Activated naive CD8-positive, alpha-beta T cell treated with anti-CD3 and anti-CD28 coated beads, Interleukin-2, amount 50 U/mL, for 24 hours (primary cell): Measurements from ENCODE around the gene OTULINL.
"Not testable (repeated sequence)": the region's sequence is repeated elsewhere in the genome, so short reads cannot be mapped to it uniquely, and the experiment has no call there.

Experiments
- ATAC-seq: fragments of 150-1000 bp; cut with Tn5 transposase; one replicate; pipeline ENCODE4 v1.10.0; 2021
- DNase-seq: peaks from one replicate; pipeline ENCODE4 v3.0.0; 2021
- H3K27ac Mint-ChIP-seq: one replicate; pipeline ENCODE4 v1.8.0; 2021; ENCODE audit warnings: mild to moderate bottlenecking, mixed read lengths
- H3K27me3 Mint-ChIP-seq: one replicate; pipeline ENCODE4 v1.8.0; 2021; ENCODE audit warnings: mixed read lengths
- H3K36me3 Mint-ChIP-seq: one replicate; pipeline ENCODE4 v1.8.0; 2021; ENCODE audit warnings: low read depth, mixed read lengths
- H3K4me1 Mint-ChIP-seq: one replicate; pipeline ENCODE4 v1.8.0; 2021; ENCODE audit warnings: mixed read lengths
- H3K4me3 Mint-ChIP-seq: one replicate; pipeline ENCODE4 v1.8.0; 2021; ENCODE audit warnings: mild to moderate bottlenecking, moderate library complexity, mixed read lengths
- H3K9me3 Mint-ChIP-seq: one replicate; pipeline ENCODE4 v1.8.0; 2021; ENCODE audit warnings: mixed read lengths

The OTULINL gene

GRCh38 chr5:14581106-14581890, at the start of gene OTULINL:
OTULINL (plus strand) TSS chr5:14581792; CDS start chr5:14581895, 103 bp downstream.
- Mint-ChIP-seq H3K4me3 (peak within 1 kb of the TSS; percentile 77), H3K36me3 (no peaks in the 10 kb centered on the region), H3K9me3 (no peaks in the 10 kb centered on the region), H3K27ac (peak within 1 kb of the TSS; percentile 55), H3K27me3 (peaks cover 7% of the 10 kb centered on the region), H3K4me1 (peaks cover 37% of the 10 kb centered on the region)
- ATAC-seq (peak; percentile 94), DNase-seq (peak; percentile 91)

- H3K27me3 Mint-ChIP-seq, result no peaks in the 10 kb centered on the region
- H3K9me3 Mint-ChIP-seq, result no peaks in the 10 kb centered on the region
- DNase-seq (no peak), ATAC-seq (no peak)
- H3K4me3 Mint-ChIP-seq, result no peak overlapping the region
- no peak overlapping the region for H3K27ac Mint-ChIP-seq
- no peaks in the 10 kb centered on the region for H3K4me1 Mint-ChIP-seq
- no peaks in the 10 kb centered on the region for H3K36me3 Mint-ChIP-seq
Measured at GRCh38 chr5:14532180-14532579, 49.4 kb upstream of the OTULINL start.

- Mint-ChIP-seq H3K9me3 (no peaks in the 10 kb centered on the region), H3K36me3 (no peaks in the 10 kb centered on the region), H3K4me3 (no peak overlapping the region), H3K4me1 (no peaks in the 10 kb centered on the region), H3K27me3 (peaks cover 1% of the 10 kb centered on the region), H3K27ac (no peak overlapping the region)
- no peak for ATAC-seq
- no peak for DNase-seq
Measured at GRCh38 chr5:14534773-14535172, 46.8 kb upstream of the OTULINL start.

- H3K27ac Mint-ChIP-seq, result no peak overlapping the region
- peaks cover 3% of the 10 kb centered on the region for H3K36me3 Mint-ChIP-seq
- H3K9me3 Mint-ChIP-seq, result peaks cover 21% of the 10 kb centered on the region
- DNase-seq (no peak), ATAC-seq (no peak)
- H3K27me3 Mint-ChIP-seq, result no peaks in the 10 kb centered on the region
- H3K4me1 Mint-ChIP-seq, result peaks cover 7% of the 10 kb centered on the region
- no peak overlapping the region for H3K4me3 Mint-ChIP-seq
Measured at GRCh38 chr5:14545308-14545707, 36.3 kb upstream of the OTULINL start.

GRCh38 chr5:14545862-14546261, 35.7 kb upstream of the OTULINL start:
- peaks cover 15% of the 10 kb centered on the region for H3K9me3 Mint-ChIP-seq
- no peaks in the 10 kb centered on the region for H3K27me3 Mint-ChIP-seq
- peak overlapping the region; percentile 14 for H3K27ac Mint-ChIP-seq
- H3K4me1 Mint-ChIP-seq, result peaks cover 7% of the 10 kb centered on the region
- no peak overlapping the region for H3K4me3 Mint-ChIP-seq
- H3K36me3 Mint-ChIP-seq, result peaks cover 3% of the 10 kb centered on the region
- no peak for DNase-seq
- ATAC-seq, result no peak

GRCh38 chr5:14547666-14548065, 33.9 kb upstream of the OTULINL start:
- H3K4me1 Mint-ChIP-seq, result peaks cover 7% of the 10 kb centered on the region
- H3K4me3 Mint-ChIP-seq, result no peak overlapping the region
- DNase-seq (no peak), ATAC-seq (no peak)
- no peaks in the 10 kb centered on the region for H3K36me3 Mint-ChIP-seq
- H3K9me3 Mint-ChIP-seq, result no peaks in the 10 kb centered on the region
- no peak overlapping the region for H3K27ac Mint-ChIP-seq
- H3K27me3 Mint-ChIP-seq, result peaks cover 4% of the 10 kb centered on the region

GRCh38 chr5:14551211-14551610, 30.4 kb upstream of the OTULINL start:
- peaks cover 6% of the 10 kb centered on the region for H3K9me3 Mint-ChIP-seq
- peaks cover 7% of the 10 kb centered on the region for H3K27me3 Mint-ChIP-seq
- H3K36me3 Mint-ChIP-seq, result no peaks in the 10 kb centered on the region
- H3K4me1 Mint-ChIP-seq, result peaks cover 18% of the 10 kb centered on the region
- no peak overlapping the region for H3K4me3 Mint-ChIP-seq
- no peak for DNase-seq
- no peak overlapping the region for H3K27ac Mint-ChIP-seq
- ATAC-seq, result no peak

- no peak overlapping the region for H3K4me3 Mint-ChIP-seq
- H3K36me3 Mint-ChIP-seq, result no peaks in the 10 kb centered on the region
- H3K27me3 Mint-ChIP-seq, result peaks cover 7% of the 10 kb centered on the region
- ATAC-seq, result no peak
- H3K9me3 Mint-ChIP-seq, result peaks cover 6% of the 10 kb centered on the region
- no peak overlapping the region for H3K27ac Mint-ChIP-seq
- H3K4me1 Mint-ChIP-seq, result peaks cover 18% of the 10 kb centered on the region
- no peak for DNase-seq
Measured at GRCh38 chr5:14552017-14552416, 29.6 kb upstream of the OTULINL start.

- DNase-seq, H3K36me3 Mint-ChIP-seq, H3K9me3 Mint-ChIP-seq, H3K27ac Mint-ChIP-seq, H3K27me3 Mint-ChIP-seq, H3K4me3 Mint-ChIP-seq: not testable (repeated sequence)
- peak; percentile 60 for ATAC-seq
- H3K4me1 Mint-ChIP-seq, result peaks cover 24% of the 10 kb centered on the region
Measured at GRCh38 chr5:14554288-14554687, 27.3 kb upstream of the OTULINL start.

GRCh38 chr5:14556015-14556414, 25.6 kb upstream of the OTULINL start:
- H3K27ac Mint-ChIP-seq, result no peak overlapping the region
- H3K4me1 Mint-ChIP-seq, result peaks cover 32% of the 10 kb centered on the region
- H3K4me3 Mint-ChIP-seq, result no peak overlapping the region
- DNase-seq, result no peak
- H3K27me3 Mint-ChIP-seq, result peaks cover 7% of the 10 kb centered on the region
- H3K9me3 Mint-ChIP-seq, result peaks cover 6% of the 10 kb centered on the region
- no peaks in the 10 kb centered on the region for H3K36me3 Mint-ChIP-seq
- ATAC-seq, result no peak

GRCh38 chr5:14557203-14557770, 24.3 kb upstream of the OTULINL start:
- no peak overlapping the region for H3K27ac Mint-ChIP-seq
- DNase-seq (no peak), ATAC-seq (no peak)
- no peak overlapping the region for H3K4me3 Mint-ChIP-seq
- peaks cover 6% of the 10 kb centered on the region for H3K9me3 Mint-ChIP-seq
- H3K4me1 Mint-ChIP-seq, result peaks cover 32% of the 10 kb centered on the region
- no peaks in the 10 kb centered on the region for H3K36me3 Mint-ChIP-seq
- H3K27me3 Mint-ChIP-seq, result peaks cover 4% of the 10 kb centered on the region

- H3K27ac Mint-ChIP-seq, result no peak overlapping the region
Measured at GRCh38 chr5:14557791-14558415, 23.7 kb upstream of the OTULINL start.

GRCh38 chr5:14560091-14560595, 21.4 kb upstream of the OTULINL start:
- Mint-ChIP-seq H3K4me1 (peaks cover 21% of the 10 kb centered on the region), H3K9me3 (no peaks in the 10 kb centered on the region), H3K27me3 (no peaks in the 10 kb centered on the region), H3K36me3 (no peaks in the 10 kb centered on the region), H3K27ac (no peak overlapping the region), H3K4me3 (no peak overlapping the region)
- DNase-seq (no peak), ATAC-seq (no peak)

More at GRCh38 chr5:14557791-14558415, 23.7 kb upstream of the OTULINL start:
- H3K9me3 Mint-ChIP-seq, result peaks cover 6% of the 10 kb centered on the region
- no peak for ATAC-seq
- H3K4me1 Mint-ChIP-seq, result peaks cover 32% of the 10 kb centered on the region
- no peak overlapping the region for H3K4me3 Mint-ChIP-seq
- no peaks in the 10 kb centered on the region for H3K36me3 Mint-ChIP-seq
- H3K27me3 Mint-ChIP-seq, result peaks cover 1% of the 10 kb centered on the region
- DNase-seq, result no peak

GRCh38 chr5:14561741-14562140, 19.9 kb upstream of the OTULINL start:
- ATAC-seq (no peak), DNase-seq (no peak)
- H3K4me1 Mint-ChIP-seq, result peaks cover 21% of the 10 kb centered on the region
- H3K4me3 Mint-ChIP-seq, result no peak overlapping the region
- H3K36me3 Mint-ChIP-seq, result no peaks in the 10 kb centered on the region
- no peaks in the 10 kb centered on the region for H3K27me3 Mint-ChIP-seq
- H3K9me3 Mint-ChIP-seq, result no peaks in the 10 kb centered on the region
- no peak overlapping the region for H3K27ac Mint-ChIP-seq

- H3K27me3 Mint-ChIP-seq, result peaks cover 2% of the 10 kb centered on the region
- H3K27ac Mint-ChIP-seq, result no peak overlapping the region
Measured at GRCh38 chr5:14568333-14568732, 13.3 kb upstream of the OTULINL start.

More at GRCh38 chr5:14568333-14568732, 13.3 kb upstream of the OTULINL start:
- H3K4me1 Mint-ChIP-seq, result no peaks in the 10 kb centered on the region
- no peak overlapping the region for H3K4me3 Mint-ChIP-seq
- H3K36me3 Mint-ChIP-seq, result no peaks in the 10 kb centered on the region
- no peak for ATAC-seq
- no peaks in the 10 kb centered on the region for H3K9me3 Mint-ChIP-seq
- DNase-seq, result no peak
